HepG2 (cell line): ENCODE measurements around the gene RHBDD3. TPM values are rescaled to one million over a fixed set of nuclear protein-coding genes. Genes with fewer than 3 reads are reported as not detected.

ENCODE experiments used
- AGO1 ChIP-seq: fragments of 200-400 bp; formaldehyde crosslinking; IDR thresholded peaks from 2 replicates; pipeline ENCODE4 v1.6.1; 2017; ENCODE audit warnings: mild to moderate bottlenecking, low read depth, low read length, moderate library complexity; ENCODE audit not compliant: poor library complexity, severe bottlenecking
- CENPT ChIP-seq: sonication (generic); formaldehyde crosslinking; IDR thresholded peaks from 2 replicates; pipeline ENCODE4 v1.8.0; 2022; ENCODE audit warnings: low read depth, mild to moderate bottlenecking, moderate library complexity, missing genetic modification reagents
- CREB1 ChIP-seq, 2 experiments: fragments of 450-650 bp in 1 of 2; IDR thresholded peaks; 2 replicates each; pipeline ENCODE4 v1.6.1; 2016 to 2017; ENCODE audit warnings: control low read depth in 1 of 2, mild to moderate bottlenecking in 1 of 2, missing compliant biosample characterization in 1 of 2, missing genetic modification characterization in 1 of 2
- IRX3 ChIP-seq: sonication (generic); formaldehyde crosslinking; IDR thresholded peaks from 2 replicates; pipeline ENCODE4 v1.8.1; 2023; ENCODE audit warnings: mild to moderate bottlenecking, low read depth, missing genetic modification reagents, borderline replicate concordance
- RCOR2 ChIP-seq: IDR thresholded peaks from 2 replicates; pipeline ENCODE4 v1.6.1; 2016; ENCODE audit warnings: missing biosample characterization, missing genetic modification reagents
- ZBED4 ChIP-seq: sonication (generic); formaldehyde crosslinking; IDR thresholded peaks from 2 replicates; pipeline ENCODE4 v1.4.0; 2020; ENCODE audit warnings: missing genetic modification reagents, borderline replicate concordance
- ZGPAT ChIP-seq: IDR thresholded peaks from 2 replicates; pipeline ENCODE4 v1.6.1; 2016; ENCODE audit warnings: mild to moderate bottlenecking
- ZNF609 ChIP-seq: sonication (generic); formaldehyde crosslinking; IDR thresholded peaks from 2 replicates; pipeline ENCODE4 v1.4.0; 2020; ENCODE audit warnings: mild to moderate bottlenecking, missing genetic modification reagents, borderline replicate concordance
- ZNF687 ChIP-seq: sonication (generic); formaldehyde crosslinking; IDR thresholded peaks from 2 replicates; pipeline ENCODE4 v1.5.1; 2020; ENCODE audit warnings: mild to moderate bottlenecking, missing genetic modification reagents, moderate library complexity
- ZNF782 ChIP-seq: sonication (generic); formaldehyde crosslinking; IDR thresholded peaks from 2 replicates; pipeline ENCODE4 v1.4.0; 2020; ENCODE audit warnings: missing genetic modification reagents, mild to moderate bottlenecking, borderline replicate concordance
- ZNF883 ChIP-seq: sonication (generic); formaldehyde crosslinking; IDR thresholded peaks from 2 replicates; pipeline ENCODE4 v1.5.1; 2020; ENCODE audit warnings: mild to moderate bottlenecking, missing genetic modification reagents; ENCODE audit errors: not compliant biosample characterization
- polyA plus RNA-seq, 8 experiments: library from polyadenylated mRNA; depleted of rRNA in 3 of 8; stranded (reverse) in 7 of 8; unstranded in 1 of 8; fragments of >200 nt; fragmentation: Illumina TruSeq in 4 of 8; extraction: Trizol in 4 of 8; gene quantifications; 2 replicates each; pipeline versions ENCODE4 v1.2.1 to v1.2.3, GENCODE V29; 2011 to 2016; ENCODE audit warnings: low read depth in 4 of 8, missing spikeins in 1 of 8, mixed read lengths in 1 of 8; ENCODE audit not compliant: insufficient read depth in 1 of 8
- total RNA-seq, 5 experiments: library from RNA; depleted of rRNA; stranded (reverse); fragments of >200 nt; fragmentation: Illumina TruSeq; extraction: Trizol; gene quantifications; 2 replicates each; pipeline ENCODE4 v1.2.3, GENCODE V29; 2016; ENCODE audit warnings: low read depth in 1 of 5

Gene RHBDD3
- total and polyA plus RNA-seq, 2 of the 13 experiments (the other 11 are each of a cell fraction or from before 2014, with no cell fraction given), result 12.1 to 26.7 TPM

- TF ChIP-seq ZNF687, result peak; percentile 95
- TF ChIP-seq IRX3, result no peak
- TF ChIP-seq CENPT (CRISPR knock-in tag), result no peak
- TF ChIP-seq ZNF883 (CRISPR knock-in tag), result no peak
- peak; percentile 75; the same call in 1 of the 2 replicates for TF ChIP-seq ZBED4 (CRISPR knock-in tag)
- TF ChIP-seq ZNF609 (CRISPR knock-in tag), result no peak
- peak; percentile 59 for TF ChIP-seq ZGPAT (CRISPR knock-in tag)
- TF ChIP-seq RCOR2 (CRISPR knock-in tag), result 0 out of 2 replicates have a peak, but pooled peaks have one; percentile 21
- no peak for TF ChIP-seq AGO1
- TF ChIP-seq CREB1 (IDR thresholded peaks at IDR 0.05), result no peak
- no peak for TF ChIP-seq CREB1 (CRISPR knock-in tag; IDR thresholded peaks at IDR 0.05)
- TF ChIP-seq ZNF782 (CRISPR knock-in tag), result no peak
Observed at GRCh38 chr22:29231971-29232959, 35.5 kb downstream of the RHBDD3 start (continued).
